Stimulated activated effector memory CD8-positive, alpha-beta T cell treated with anti-CD3 and anti-CD28 coated beads, Interleukin-12 subunit alpha, Interleukin-12 subunit beta, amount 100 ng/mL, for 72 hours (primary cell): ENCODE data around the gene ISL2.
A peak's percentile ranks its signal among the peaks of the same experiment; 100 is the strongest.

Experiments
- ATAC-seq: fragments of 150-1000 bp; cut with Tn5 transposase; 2 replicates; pipeline ENCODE4 v1.10.0; 2021
- DNase-seq, 2 donors: peaks; one replicate each; pipeline ENCODE4 v3.0.0; 2021 to 2022; ENCODE audit warnings: low spot score in 2 of 2
- H3K27ac Mint-ChIP-seq: one replicate; pipeline ENCODE4 v1.8.0; 2022; ENCODE audit warnings: mild to moderate bottlenecking, mixed read lengths
- H3K36me3 Mint-ChIP-seq: one replicate; pipeline ENCODE4 v1.8.0; 2022; ENCODE audit warnings: mild to moderate bottlenecking, mixed read lengths
- H3K4me1 Mint-ChIP-seq: one replicate; pipeline ENCODE4 v1.8.0; 2022; ENCODE audit warnings: mixed read lengths
- H3K4me3 Mint-ChIP-seq: one replicate; pipeline ENCODE4 v1.8.0; 2022; ENCODE audit warnings: mild to moderate bottlenecking, mixed read lengths
- H3K9me3 Mint-ChIP-seq: one replicate; pipeline ENCODE4 v1.8.0; 2022; ENCODE audit warnings: mixed read lengths

The ISL2 gene

DNA sequence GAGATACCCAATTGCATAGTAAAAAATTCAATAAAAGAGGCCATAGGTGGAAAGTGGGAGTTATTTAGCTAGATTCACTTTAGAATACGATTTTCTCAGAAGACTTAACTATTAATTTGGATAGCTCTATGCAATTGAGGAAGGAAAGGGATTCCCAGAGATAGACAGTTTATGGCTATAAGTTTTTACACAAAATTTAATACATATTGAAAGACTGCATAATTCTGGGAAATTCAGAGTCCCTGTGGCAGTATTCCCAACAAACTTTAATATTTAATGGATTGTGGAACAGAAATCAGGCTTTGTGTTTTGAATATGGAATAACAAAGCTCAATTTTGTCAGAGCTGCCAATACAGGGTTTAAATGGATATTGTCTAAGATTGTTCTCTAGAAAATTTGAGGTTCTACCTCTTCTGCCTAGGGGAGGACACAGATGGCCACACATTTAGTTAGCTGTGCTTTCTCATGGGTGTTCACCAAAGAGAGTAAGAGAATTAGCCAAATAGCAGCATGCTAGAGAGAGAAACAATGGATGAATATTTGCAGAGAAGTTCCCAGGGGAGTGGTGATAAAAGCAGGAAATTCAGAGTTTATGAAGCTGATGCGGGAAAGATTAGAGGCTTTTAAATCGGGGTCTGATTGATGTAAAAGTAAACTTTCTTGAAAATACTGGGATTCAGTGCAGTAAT is 8.5 kb downstream of the ISL2 start:
- ATAC-seq (no peak), DNase-seq (no peak)
- Mint-ChIP-seq H3K27ac (no peak overlapping the region), H3K4me3 (peak overlapping the region; percentile 67), H3K9me3 (no peaks in the 10 kb centered on the region), H3K4me1 (peaks cover 30% of the 10 kb centered on the region), H3K36me3 (peaks cover 5% of the 10 kb centered on the region)

GRCh38 chr15:76345583-76345879 is 9.0 kb downstream of the ISL2 start:
- peaks cover 25% of the 10 kb centered on the region for H3K4me1 Mint-ChIP-seq
- ATAC-seq (no peak), DNase-seq (no peak)
- peaks cover 5% of the 10 kb centered on the region for H3K36me3 Mint-ChIP-seq
- no peak overlapping the region for H3K27ac Mint-ChIP-seq
- H3K4me3 Mint-ChIP-seq: peak overlapping the region; percentile 67
- no peaks in the 10 kb centered on the region for H3K9me3 Mint-ChIP-seq

DNA sequence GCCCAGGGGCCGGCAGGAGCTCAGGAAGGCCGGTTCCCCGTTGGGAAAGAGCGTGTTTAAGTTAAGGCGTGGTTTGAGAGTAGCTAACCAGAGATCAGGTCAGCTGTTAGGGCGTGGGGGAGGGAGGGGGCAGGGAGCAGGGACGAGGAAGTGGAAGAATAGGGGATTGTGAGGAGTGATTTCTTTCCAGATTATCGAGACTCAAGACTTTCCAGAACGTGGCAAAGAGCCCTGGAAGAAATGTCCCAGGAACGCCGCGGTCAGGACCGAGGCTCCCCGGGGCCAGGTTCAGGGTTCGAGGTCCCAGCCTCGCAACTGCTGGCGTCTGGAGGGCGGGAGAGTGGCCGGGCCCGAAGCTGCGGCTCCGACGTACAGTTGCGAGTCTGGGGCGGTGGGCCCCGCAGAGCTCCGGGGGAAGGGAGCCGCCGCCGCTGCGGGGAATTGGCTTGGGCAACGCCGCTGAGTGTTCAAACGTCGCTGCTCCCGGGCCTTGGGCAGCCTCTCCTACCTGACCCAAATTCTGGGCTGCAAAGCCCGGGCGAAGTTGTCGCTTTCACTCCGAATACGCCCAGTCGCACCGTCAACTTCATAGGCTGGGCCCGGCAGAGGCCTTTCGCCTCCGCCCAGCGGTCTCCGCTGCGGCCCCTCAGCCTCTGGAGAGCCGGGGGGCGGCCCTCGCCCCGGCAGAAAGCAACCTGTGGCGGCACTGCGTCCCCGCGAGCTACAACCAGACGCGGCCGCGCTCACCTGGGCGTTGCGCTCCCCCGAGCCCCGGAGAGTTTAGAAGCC is 9.5 kb downstream of the ISL2 start:
- ATAC-seq: peak; percentile 47
- Mint-ChIP-seq H3K36me3 (peaks cover 5% of the 10 kb centered on the region), H3K4me1 (peaks cover 19% of the 10 kb centered on the region)

DNA sequence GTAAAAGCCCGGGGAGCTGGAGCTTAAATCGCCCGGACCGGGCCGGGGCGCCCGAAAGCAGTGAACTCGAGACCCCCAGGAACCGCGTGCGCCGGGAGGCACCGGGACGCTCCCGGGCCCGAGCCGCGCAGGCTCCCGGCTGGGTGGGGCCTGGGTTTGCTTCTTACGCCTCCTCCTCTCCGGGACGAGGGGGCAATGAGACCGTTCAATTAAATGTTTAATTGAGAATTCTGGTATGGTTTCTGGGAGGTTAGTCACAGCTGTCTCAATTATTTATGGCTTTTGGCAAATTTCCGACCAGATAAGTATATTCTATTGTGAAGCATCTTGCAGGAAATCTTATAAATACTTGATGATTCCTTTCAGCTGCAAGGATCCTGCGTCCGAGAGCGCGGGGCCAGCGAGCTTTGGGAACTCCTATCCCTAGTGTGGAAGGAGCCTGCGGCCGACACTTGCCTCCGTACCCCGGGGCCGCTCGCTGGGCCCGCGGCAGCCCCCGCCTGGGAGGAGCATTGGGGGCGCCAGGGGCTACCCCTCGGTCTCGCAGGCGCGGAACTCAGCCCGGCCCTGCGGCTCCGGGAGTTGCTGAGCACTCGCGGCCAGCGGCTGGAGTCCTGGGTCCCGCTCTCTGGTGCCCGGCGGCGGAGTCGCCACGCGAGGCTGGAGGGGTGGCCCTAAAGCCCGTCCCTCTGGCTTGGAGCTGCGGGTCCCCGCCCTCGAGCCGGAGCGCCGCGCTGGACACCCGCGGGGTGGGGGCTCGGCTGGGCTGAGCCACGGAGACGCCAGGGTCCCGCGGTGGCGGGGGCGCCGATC is 10.3 kb downstream of the ISL2 start:
- H3K9me3 Mint-ChIP-seq: no peaks in the 10 kb centered on the region
- H3K27ac Mint-ChIP-seq: no peak overlapping the region
- peaks cover 5% of the 10 kb centered on the region for H3K36me3 Mint-ChIP-seq
- peak overlapping the region; percentile 67 for H3K4me3 Mint-ChIP-seq
- ATAC-seq (peak; percentile 29), DNase-seq (no peak)
- peaks cover 14% of the 10 kb centered on the region for H3K4me1 Mint-ChIP-seq

More for the DNA sequence above, 9.5 kb downstream of the ISL2 start:
- Mint-ChIP-seq H3K27ac (no peak overlapping the region), H3K9me3 (no peaks in the 10 kb centered on the region), H3K4me3 (peak overlapping the region; percentile 67)
- peak in 1 of 2 donors; percentile 62 for DNase-seq

GRCh38 chr15:76347482-76348055 is 11.0 kb downstream of the ISL2 start:
- ATAC-seq (no peak), DNase-seq (no peak)
- Mint-ChIP-seq H3K9me3 (no peaks in the 10 kb centered on the region), H3K4me1 (peaks cover 12% of the 10 kb centered on the region), H3K27ac (no peak overlapping the region), H3K4me3 (no peak overlapping the region), H3K36me3 (peaks cover 5% of the 10 kb centered on the region)

DNA sequence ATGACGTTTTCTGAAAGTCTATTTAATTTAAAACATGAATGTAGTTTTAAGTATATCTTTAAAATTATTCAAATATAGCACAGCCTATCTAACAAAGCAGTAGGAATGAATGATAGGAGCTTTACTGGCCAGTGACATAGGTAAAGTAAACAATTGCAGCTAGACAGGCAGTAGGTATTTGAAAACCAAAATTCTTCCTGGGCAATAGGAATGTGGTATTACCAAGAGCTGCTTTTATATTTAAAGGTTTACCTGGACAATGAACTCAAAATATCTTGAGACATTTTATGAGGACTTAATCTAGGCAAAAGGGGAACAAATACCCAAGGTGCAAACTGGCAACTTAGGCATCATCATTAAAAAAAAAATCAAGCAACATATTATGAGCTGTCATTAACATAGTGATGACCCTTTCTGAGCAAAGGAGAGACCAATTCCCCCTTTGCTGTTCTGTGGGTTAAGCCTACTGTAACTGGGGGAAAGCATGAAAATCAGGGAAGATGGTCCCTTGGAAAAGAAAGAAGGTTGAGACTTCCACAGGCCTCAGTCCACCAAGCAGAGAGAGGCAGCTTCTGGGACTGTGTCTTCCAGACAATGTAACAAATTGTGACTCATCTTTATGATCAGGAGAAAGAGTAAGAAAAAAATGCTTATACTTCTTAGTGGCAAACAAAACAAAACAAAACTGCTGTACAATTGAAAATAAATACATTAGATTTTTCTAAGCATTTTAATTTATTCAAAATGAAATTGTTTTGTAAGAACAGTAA is 12.9 kb downstream of the ISL2 start:
- DNase-seq (no peak), ATAC-seq (no peak)
- peaks cover 5% of the 10 kb centered on the region for H3K36me3 Mint-ChIP-seq
- peaks cover 12% of the 10 kb centered on the region for H3K4me1 Mint-ChIP-seq
- H3K9me3 Mint-ChIP-seq: no peaks in the 10 kb centered on the region
- no peak overlapping the region for H3K4me3 Mint-ChIP-seq
- H3K27ac Mint-ChIP-seq: no peak overlapping the region

DNA sequence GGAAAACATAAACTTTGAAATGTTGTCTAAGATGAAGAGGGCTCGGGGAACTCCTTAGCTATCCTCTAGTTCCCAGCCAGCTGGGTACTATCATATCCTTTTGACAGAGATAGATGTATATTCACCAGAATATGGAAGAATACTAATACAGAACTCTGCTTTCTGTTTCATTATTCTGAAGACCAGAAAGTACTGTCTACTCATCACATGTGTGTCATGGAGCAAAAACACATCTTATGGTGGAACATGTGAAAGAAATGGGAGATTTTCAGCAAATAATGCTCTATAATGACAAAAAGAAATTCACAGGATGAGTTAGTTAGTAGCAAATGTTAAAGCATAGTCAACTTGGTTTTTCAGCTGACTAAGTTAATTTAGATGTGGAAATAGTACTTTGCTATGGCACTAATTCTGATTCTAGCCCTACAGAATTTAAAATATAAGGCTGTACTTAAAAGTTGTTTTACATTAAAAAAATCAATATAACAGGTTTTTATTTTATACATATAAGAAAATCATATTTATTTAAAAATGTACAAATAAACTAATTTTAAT is 16.5 kb downstream of the ISL2 start:
- Mint-ChIP-seq H3K36me3 (no peaks in the 10 kb centered on the region), H3K9me3 (no peaks in the 10 kb centered on the region), H3K27ac (no peak overlapping the region), H3K4me3 (no peak overlapping the region), H3K4me1 (no peaks in the 10 kb centered on the region)
- DNase-seq: no peak
- no peak for ATAC-seq

DNA sequence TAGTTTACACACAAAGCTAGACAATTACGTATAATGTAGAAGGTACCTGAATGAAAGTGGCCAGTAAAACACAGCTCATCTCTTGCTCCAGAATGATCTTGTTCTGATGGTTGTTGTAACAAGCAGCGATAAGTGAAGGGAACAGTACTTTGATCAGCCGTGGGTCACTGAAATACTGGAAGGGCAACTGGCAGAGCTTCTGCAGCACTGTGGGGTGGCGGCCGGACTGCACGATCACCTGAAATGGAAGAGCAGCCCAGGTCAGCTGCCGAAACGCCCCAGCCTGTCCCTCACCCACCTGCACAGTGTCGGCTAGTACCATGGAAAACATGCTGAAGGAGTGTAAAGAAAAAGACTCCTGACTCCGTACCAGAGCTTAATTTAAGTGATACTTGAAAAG is 17.3 kb downstream of the ISL2 start:
- DNase-seq (no peak), ATAC-seq (no peak)
- no peaks in the 10 kb centered on the region for H3K4me1 Mint-ChIP-seq
- no peak overlapping the region for H3K4me3 Mint-ChIP-seq
- no peak overlapping the region for H3K27ac Mint-ChIP-seq
- no peaks in the 10 kb centered on the region for H3K9me3 Mint-ChIP-seq
- no peaks in the 10 kb centered on the region for H3K36me3 Mint-ChIP-seq

GRCh38 chr15:76354823-76355440 is 18.4 kb downstream of the ISL2 start:
- no peak overlapping the region for H3K27ac Mint-ChIP-seq
- H3K36me3 Mint-ChIP-seq: no peaks in the 10 kb centered on the region
- H3K9me3 Mint-ChIP-seq: no peaks in the 10 kb centered on the region
- DNase-seq (no peak), ATAC-seq (no peak)
- no peaks in the 10 kb centered on the region for H3K4me1 Mint-ChIP-seq
- no peak overlapping the region for H3K4me3 Mint-ChIP-seq

- H3K4me3 Mint-ChIP-seq: no peak overlapping the region
- H3K4me1 Mint-ChIP-seq: no peaks in the 10 kb centered on the region
- no peak for DNase-seq
- H3K9me3 Mint-ChIP-seq: no peaks in the 10 kb centered on the region
- no peak overlapping the region for H3K27ac Mint-ChIP-seq
- no peaks in the 10 kb centered on the region for H3K36me3 Mint-ChIP-seq
- ATAC-seq: no peak
Observed at GRCh38 chr15:76358453-76358852, 21.9 kb downstream of the ISL2 start.

- Mint-ChIP-seq H3K36me3 (no peaks in the 10 kb centered on the region), H3K27ac (no peak overlapping the region), H3K9me3 (no peaks in the 10 kb centered on the region), H3K4me1 (no peaks in the 10 kb centered on the region), H3K4me3 (no peak overlapping the region)
- no peak for ATAC-seq
- no peak for DNase-seq
Observed at GRCh38 chr15:76359152-76359551, 22.6 kb downstream of the ISL2 start.

- Mint-ChIP-seq H3K4me3 (no peak overlapping the region), H3K36me3 (no peaks in the 10 kb centered on the region), H3K27ac (no peak overlapping the region), H3K4me1 (no peaks in the 10 kb centered on the region), H3K9me3 (no peaks in the 10 kb centered on the region)
- DNase-seq: no peak
- no peak for ATAC-seq
Observed at GRCh38 chr15:76360416-76360815, 23.8 kb downstream of the ISL2 start.

- DNase-seq: no peak
- H3K27ac Mint-ChIP-seq: no peak overlapping the region
- H3K4me1 Mint-ChIP-seq: no peaks in the 10 kb centered on the region
- H3K36me3 Mint-ChIP-seq: no peaks in the 10 kb centered on the region
- ATAC-seq: no peak
- H3K9me3 Mint-ChIP-seq: no peaks in the 10 kb centered on the region
- H3K4me3 Mint-ChIP-seq: no peak overlapping the region
Observed at GRCh38 chr15:76363251-76363650, 26.7 kb downstream of the ISL2 start.

DNA sequence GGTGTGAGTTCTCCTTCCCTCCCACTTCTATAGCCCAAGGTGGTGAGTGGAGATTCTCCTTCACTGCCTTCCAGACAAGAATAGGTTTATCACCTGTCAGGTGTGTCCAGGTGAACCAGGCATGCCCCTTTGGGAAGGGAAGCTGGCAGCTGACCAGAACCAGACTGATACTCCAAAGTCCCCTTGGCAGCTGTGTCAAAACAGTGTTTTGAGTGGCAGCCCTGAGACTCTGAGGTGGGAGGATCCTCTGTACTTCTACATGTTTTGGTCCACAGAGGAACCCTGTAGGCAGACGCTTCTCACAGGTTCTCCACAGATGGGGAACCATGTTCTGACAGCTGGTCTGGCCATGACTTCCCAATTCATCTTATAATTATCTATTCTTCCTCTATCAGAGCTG is 30.1 kb downstream of the ISL2 start:
- no peaks in the 10 kb centered on the region for H3K4me1 Mint-ChIP-seq
- H3K36me3 Mint-ChIP-seq: no peaks in the 10 kb centered on the region
- DNase-seq (no peak), ATAC-seq (no peak)
- H3K9me3 Mint-ChIP-seq: no peaks in the 10 kb centered on the region
- no peak overlapping the region for H3K27ac Mint-ChIP-seq
- H3K4me3 Mint-ChIP-seq: no peak overlapping the region
